CD4-positive, alpha-beta T cell (primary cell): ENCODE data around the gene KMT2D. TPM values are rescaled to one million over a fixed set of nuclear protein-coding genes. Genes with fewer than 3 reads are reported as not detected.

ENCODE experiments used
- ATAC-seq: fragments of 200-7000 bp; cut with Tn5 transposase; one replicate; pipeline ENCODE4 v1.10.0; 2022; ENCODE audit warnings: mild to moderate bottlenecking; ENCODE audit not compliant: poor library complexity
- CTCF ChIA-PET: fragments of 350-600 bp; sonication (Branson Sonifier 250); formaldehyde crosslinking; loops from one replicate; lab custom pipeline; 2021; ENCODE audit warnings: antibody characterized with exemption, inconsistent platforms; lab: Charles Lee
- POLR2A ChIA-PET: fragments of 350-600 bp; sonication (Branson Sonifier 250); formaldehyde crosslinking; loops from one replicate; lab custom pipeline; 2021; ENCODE audit warnings: antibody characterized with exemption, inconsistent platforms; lab: Charles Lee
- DNase-seq, 14 experiments: peaks; one replicate each; pipeline ENCODE4 v3.0.0-alpha.2; 2013 to 2020; ENCODE audit warnings: mixed read lengths in 2 of 14
- H3K27ac ChIP-seq, 2 donors: one replicate each; pipeline versions ENCODE4 v1.5.1 to v1.7.0; 2013; ENCODE audit warnings: low read length in 2 of 2, low read depth in 1 of 2, mild to moderate bottlenecking in 1 of 2
- H3K27me3 ChIP-seq, 2 experiments: 1 replicate in 1 of 2; 2 replicates in 1 of 2; pipeline versions ENCODE4 v1.6.1 to v1.7.0; 2013; ENCODE audit warnings: low read length in 2 of 2, control low read depth in 1 of 2, mild to moderate bottlenecking in 1 of 2, moderate library complexity in 1 of 2; ENCODE audit not compliant: insufficient read depth in 2 of 2, control insufficient read depth in 1 of 2
- H3K36me3 ChIP-seq: one replicate; pipeline ENCODE4 v1.6.1; 2013; ENCODE audit warnings: low read length, control low read depth; ENCODE audit not compliant: insufficient read depth
- H3K4me1 ChIP-seq: one replicate; pipeline ENCODE4 v1.6.1; 2013; ENCODE audit warnings: low read length, control low read depth; ENCODE audit not compliant: insufficient read depth
- H3K4me3 ChIP-seq: one replicate; pipeline ENCODE4 v1.5.1; 2013; ENCODE audit warnings: mild to moderate bottlenecking, low read length, moderate library complexity
- H3K9me3 ChIP-seq, 2 experiments: 1 replicate in 1 of 2; 2 replicates in 1 of 2; pipeline versions ENCODE4 v1.6.1 to v1.7.0; 2013; ENCODE audit warnings: low read length in 2 of 2, mild to moderate bottlenecking in 2 of 2, control low read depth in 1 of 2, moderate library complexity in 1 of 2; ENCODE audit not compliant: control insufficient read depth in 1 of 2, insufficient read depth in 1 of 2
- H3K27ac Mint-ChIP-seq: one replicate; pipeline ENCODE4 v1.8.0; 2020; ENCODE audit warnings: mixed read lengths
- H3K27me3 Mint-ChIP-seq: one replicate; pipeline ENCODE4 v1.8.0; 2021; ENCODE audit warnings: mixed read lengths
- H3K36me3 Mint-ChIP-seq: one replicate; pipeline ENCODE4 v1.8.0; 2021; ENCODE audit warnings: low read depth, mixed read lengths
- H3K4me1 Mint-ChIP-seq: one replicate; pipeline ENCODE4 v1.8.0; 2021; ENCODE audit warnings: low read depth, mixed read lengths
- H3K4me3 Mint-ChIP-seq: one replicate; pipeline ENCODE4 v1.8.0; 2020; ENCODE audit warnings: mild to moderate bottlenecking, mixed read lengths
- H3K9me3 Mint-ChIP-seq: one replicate; pipeline ENCODE4 v1.8.0; 2020; ENCODE audit warnings: mixed read lengths
- CTCF ChIP-seq: fragments of 200-600 bp; IDR thresholded peaks from one replicate; pipeline ENCODE4 v1.8.0; 2022; ENCODE audit warnings: antibody characterized with exemption, mild to moderate bottlenecking
- intact Hi-C, 2 experiments: fragments of 100-400 bp; cut with DNase I in 1 of 2; cut with micrococcal nuclease in 1 of 2; formaldehyde crosslinking; loops; one replicate each; pipeline versions ENCODE4 v1.15.1 to v1.9.0; 2023 to 2025; cut with DNase I, micrococcal nuclease
- total RNA-seq, 174 experiments: library from RNA in 2 of 174; stranded (reverse) in 2 of 174; gene quantifications; one replicate each; pipeline ENCODE4 v1.2.3 and lab custom pipeline; 2021 to 2026

Gene KMT2D
- total RNA-seq, 2 experiments from 2014 or later = 107 to 110 TPM

DNA sequence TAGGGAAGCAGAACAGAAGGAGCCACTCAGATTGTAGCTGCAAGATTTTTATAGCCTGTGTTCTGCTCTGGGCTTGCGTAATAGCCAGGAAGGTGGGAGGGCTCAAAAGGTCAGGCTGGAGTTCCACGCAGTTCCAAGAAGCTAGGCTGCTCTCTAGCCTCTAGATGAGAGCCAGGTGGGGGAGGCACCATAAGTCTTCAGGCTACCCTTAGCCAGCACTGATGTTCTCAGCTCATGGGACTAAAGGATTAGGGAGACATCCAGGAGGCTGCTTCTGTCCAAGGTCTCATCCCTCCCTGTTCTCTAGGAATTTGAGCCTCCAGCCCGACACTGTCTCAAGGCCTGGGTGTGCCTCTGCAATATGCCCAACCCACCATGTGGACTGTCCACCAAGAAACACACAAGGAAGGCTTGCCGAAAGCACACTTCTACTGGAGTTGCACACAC, 48.4 kb upstream of the KMT2D start:
- peaks cover 41% of the 10 kb centered on the region for H3K4me1 ChIP-seq
- ATAC-seq = no peak
- Mint-ChIP-seq H3K36me3 (peaks cover 52% of the 10 kb centered on the region), H3K27me3 (no peaks in the 10 kb centered on the region), H3K4me3 (peak overlapping the region; percentile 89), H3K27ac (peak overlapping the region; percentile 97), H3K4me1 (peaks cover 35% of the 10 kb centered on the region), H3K9me3 (no peaks in the 10 kb centered on the region)
- ChIA-PET POLR2A (interaction anchor here (1.4 to 8.9 kb wide), 8 partner anchors 10 to 126 kb away, joined by 3 to 178 read pairs (median 26); partner anchors contain the start of genes DHH, TUBA1A and TUBA1B), CTCF (interaction anchor here (0.6 to 4.9 kb wide), 9 partner anchors 10 to 1893 kb away, joined by 3 to 38 read pairs (median 7); partner anchors contain the start of genes FMNL3, RHEBL1 and TUBA1B)
- H3K27ac ChIP-seq = peak overlapping the region; percentile 1 to 31
- H3K4me3 ChIP-seq = peak overlapping the region; percentile 75
- DNase-seq = peak in 1 of 14 experiments; percentile 34
- TF ChIP-seq CTCF = no peak
- intact Hi-C loops = no loop called here
- H3K36me3 ChIP-seq = peaks cover 32% of the 10 kb centered on the region
- no peaks in the 10 kb centered on the region for H3K9me3 ChIP-seq
- no peaks in the 10 kb centered on the region for H3K27me3 ChIP-seq

GRCh38 chr12:49105504-49106084, 45.0 kb upstream of the KMT2D start:
- Histone ChIP-seq H3K4me1 (peaks cover 31% of the 10 kb centered on the region), H3K36me3 (peaks cover 66% of the 10 kb centered on the region), H3K27me3 (no peaks in the 10 kb centered on the region), H3K9me3 (no peaks in the 10 kb centered on the region), H3K27ac (no peak overlapping the region), H3K4me3 (no peak overlapping the region)
- intact Hi-C loops = no loop called here
- ChIA-PET CTCF (interaction anchor here (0.6 to 1.3 kb wide), 3 partner anchors 13 to 27 kb away, joined by 3 to 4 read pairs (median 4); no protein-coding TSS in a partner anchor), POLR2A (interaction anchor here (0.6 to 8.9 kb wide), 4 partner anchors 11 to 659 kb away, joined by 3 to 178 read pairs (median 21); partner anchors contain the start of genes DHH, RHEBL1 and TUBA1B)
- peaks cover 84% of the 10 kb centered on the region for H3K36me3 Mint-ChIP-seq
- no peak for ATAC-seq
- peaks cover 27% of the 10 kb centered on the region for H3K4me1 Mint-ChIP-seq
- H3K27me3 Mint-ChIP-seq = no peaks in the 10 kb centered on the region
- H3K9me3 Mint-ChIP-seq = no peaks in the 10 kb centered on the region
- H3K4me3 Mint-ChIP-seq = no peak overlapping the region
- TF ChIP-seq CTCF = no peak
- H3K27ac Mint-ChIP-seq = no peak overlapping the region
- DNase-seq = no peak

DNA sequence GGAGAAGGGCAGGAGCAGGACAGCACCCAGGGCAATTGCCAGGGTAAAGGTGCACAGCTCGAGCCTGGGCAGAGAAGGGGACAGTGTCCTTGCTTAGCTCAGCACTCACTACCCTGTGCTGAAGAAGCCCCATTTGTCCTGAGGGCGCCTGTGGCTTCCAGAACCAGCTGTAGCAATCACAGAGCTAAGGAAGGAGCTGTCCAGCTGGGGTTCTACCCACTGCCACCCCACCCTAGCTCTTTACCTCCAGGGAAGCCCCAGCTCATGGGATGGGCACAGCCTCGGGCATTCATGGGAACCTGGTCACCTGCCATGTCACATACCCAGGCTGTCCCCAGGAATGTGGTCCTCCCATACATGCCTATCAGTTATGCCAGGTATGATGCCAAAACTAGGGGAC, 44.2 kb upstream of the KMT2D start:
- H3K27ac ChIP-seq = no peak overlapping the region
- H3K36me3 Mint-ChIP-seq = peaks cover 86% of the 10 kb centered on the region
- POLR2A ChIA-PET = interaction anchor here (1.5 to 8.9 kb wide), 3 partner anchors 11 to 35 kb away, joined by 5 to 178 read pairs (median 37); partner anchors contain the start of genes DHH, RHEBL1 and TUBA1B
- no peaks in the 10 kb centered on the region for H3K9me3 Mint-ChIP-seq
- no peaks in the 10 kb centered on the region for H3K27me3 Mint-ChIP-seq
- no peak for ATAC-seq
- H3K4me3 ChIP-seq = no peak overlapping the region
- CTCF ChIA-PET = interaction anchor here (1.0 to 1.3 kb wide), 2 partner anchors 12 to 16 kb away, joined by 4 read pairs; no protein-coding TSS in a partner anchor
- no peak overlapping the region for H3K4me3 Mint-ChIP-seq
- H3K27ac Mint-ChIP-seq = no peak overlapping the region
- peaks cover 21% of the 10 kb centered on the region for H3K4me1 Mint-ChIP-seq
- intact Hi-C loops = no loop called here
- no peaks in the 10 kb centered on the region for H3K9me3 ChIP-seq
- H3K36me3 ChIP-seq = peaks cover 74% of the 10 kb centered on the region
- H3K4me1 ChIP-seq = peaks cover 30% of the 10 kb centered on the region
- no peak for TF ChIP-seq CTCF
- no peak for DNase-seq
- no peaks in the 10 kb centered on the region for H3K27me3 ChIP-seq
